HepG2 (cell line): ENCODE data around the gene EPB41L5. TPM values are rescaled to one million over a fixed set of nuclear protein-coding genes. Genes with fewer than 3 reads are reported as not detected.
A peak's percentile ranks its signal among the peaks of the same experiment; 100 is the strongest.

ENCODE experiments used
- CBX5 ChIP-seq: sonication (generic); formaldehyde crosslinking; IDR thresholded peaks from 2 replicates; pipeline ENCODE4 v1.4.0; 2020; ENCODE audit warnings: missing genetic modification reagents, borderline replicate concordance
- EEA1 ChIP-seq: sonication (generic); formaldehyde crosslinking; IDR thresholded peaks from 2 replicates; pipeline ENCODE4 v1.5.1; 2020; ENCODE audit warnings: mild to moderate bottlenecking, missing genetic modification reagents, borderline replicate concordance
- HNRNPH1 ChIP-seq: fragments of 200-400 bp; formaldehyde crosslinking; optimal IDR thresholded peaks from 2 replicates; pipeline ENCODE3; 2017; ENCODE audit warnings: mild to moderate bottlenecking, low read depth, low read length
- MATR3 ChIP-seq: sonication (generic); formaldehyde crosslinking; IDR thresholded peaks from 2 replicates; pipeline ENCODE4 v1.4.0; 2020; ENCODE audit warnings: missing genetic modification reagents
- SRY ChIP-seq: sonication (generic); formaldehyde crosslinking; IDR thresholded peaks from 2 replicates; pipeline ENCODE4 v1.8.0; 2022; ENCODE audit warnings: mild to moderate bottlenecking, missing genetic modification reagents
- XBP1 ChIP-seq: sonication (generic); formaldehyde crosslinking; IDR thresholded peaks from 2 replicates; pipeline ENCODE4 v1.5.0; 2020; ENCODE audit warnings: missing genetic modification reagents
- ZNF543 ChIP-seq: sonication (generic); formaldehyde crosslinking; IDR thresholded peaks from 2 replicates; pipeline ENCODE4 v1.4.0; 2020; ENCODE audit warnings: mild to moderate bottlenecking, missing genetic modification reagents
- ZNF550 ChIP-seq: sonication (generic); formaldehyde crosslinking; IDR thresholded peaks from 2 replicates; pipeline ENCODE4 v1.4.0; 2020; ENCODE audit warnings: mild to moderate bottlenecking, missing genetic modification reagents, borderline replicate concordance
- polyA plus RNA-seq, 8 experiments: library from polyadenylated mRNA; depleted of rRNA in 3 of 8; stranded (reverse) in 7 of 8; unstranded in 1 of 8; fragments of >200 nt; fragmentation: Illumina TruSeq in 4 of 8; extraction: Trizol in 4 of 8; gene quantifications; 2 replicates each; pipeline versions ENCODE4 v1.2.1 to v1.2.3, GENCODE V29; 2011 to 2016; ENCODE audit warnings: low read depth in 4 of 8, missing spikeins in 1 of 8, mixed read lengths in 1 of 8; ENCODE audit not compliant: insufficient read depth in 1 of 8
- total RNA-seq, 5 experiments: library from RNA; depleted of rRNA; stranded (reverse); fragments of >200 nt; fragmentation: Illumina TruSeq; extraction: Trizol; gene quantifications; 2 replicates each; pipeline ENCODE4 v1.2.3, GENCODE V29; 2016; ENCODE audit warnings: low read depth in 1 of 5
- TF ChIP-seq, protein P1 (sequence below): sonication (generic); formaldehyde crosslinking; IDR thresholded peaks from 2 replicates; pipeline ENCODE4 v1.4.0; 2020; ENCODE audit warnings: mild to moderate bottlenecking, missing genetic modification reagents
- TF ChIP-seq, protein P2 (sequence below): sonication (generic); formaldehyde crosslinking; IDR thresholded peaks from 2 replicates; pipeline ENCODE4 v1.4.0; 2020; ENCODE audit warnings: mild to moderate bottlenecking, missing genetic modification reagents
- TF ChIP-seq, protein P3 (sequence below): sonication (generic); formaldehyde crosslinking; IDR thresholded peaks from 2 replicates; pipeline ENCODE4 v1.5.0; 2020; ENCODE audit warnings: missing genetic modification reagents, mild to moderate bottlenecking, borderline replicate concordance
- TF ChIP-seq, protein P4 (sequence below): IDR thresholded peaks from 2 replicates; pipeline ENCODE4 v1.6.1; 2016; ENCODE audit warnings: low read depth
- TF ChIP-seq, protein P5 (sequence below): sonication (generic); formaldehyde crosslinking; IDR thresholded peaks from 2 replicates; pipeline ENCODE4 v1.5.1; 2020; ENCODE audit warnings: mild to moderate bottlenecking, moderate library complexity, missing genetic modification reagents
- TF ChIP-seq, protein P6 (sequence below): sonication (generic); formaldehyde crosslinking; IDR thresholded peaks from 2 replicates; pipeline ENCODE4 v1.8.1; 2022; ENCODE audit warnings: mild to moderate bottlenecking, missing genetic modification reagents

The EPB41L5 gene
- total and polyA plus RNA-seq, 2 of the 13 experiments (the other 11 are each of a cell fraction or from before 2014, with no cell fraction given): 40.5 to 47.5 TPM

DNA sequence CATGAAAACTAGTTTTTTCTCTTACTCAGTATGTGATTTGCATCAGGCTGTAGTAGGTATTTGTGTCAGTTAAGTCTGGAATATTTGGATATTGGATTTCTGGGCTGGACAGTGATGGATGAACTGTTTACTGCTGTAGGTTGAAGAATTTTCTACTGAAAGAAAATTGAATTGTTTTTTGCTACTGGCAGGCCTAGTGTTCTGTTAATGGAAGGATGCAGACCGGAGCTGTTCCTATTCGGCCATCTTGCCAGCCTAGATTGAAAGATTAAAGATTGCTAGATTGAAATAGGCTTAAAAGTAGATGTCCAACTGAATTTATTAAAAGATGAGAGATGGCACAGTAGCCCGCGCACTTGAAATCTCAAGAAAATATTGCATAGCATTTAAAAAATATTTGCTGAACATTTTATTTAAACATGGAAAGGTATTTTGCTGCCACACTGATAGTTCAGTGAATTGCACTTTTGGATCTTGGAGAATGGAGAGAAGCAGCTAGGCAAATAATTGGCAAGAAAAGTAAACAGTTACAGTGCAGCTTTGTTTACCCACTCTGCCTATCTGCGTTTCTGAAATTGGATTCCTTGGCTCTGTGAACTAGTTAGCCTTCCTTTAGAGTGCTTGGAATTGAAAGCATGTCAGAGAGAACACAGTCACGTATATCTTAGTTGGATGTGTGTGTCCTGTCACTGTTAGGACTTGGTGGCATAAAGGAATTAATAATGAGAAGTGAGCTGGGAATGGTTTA lies 54.1 kb downstream of the EPB41L5 start (continued):
- TF ChIP-seq, protein P1, sequence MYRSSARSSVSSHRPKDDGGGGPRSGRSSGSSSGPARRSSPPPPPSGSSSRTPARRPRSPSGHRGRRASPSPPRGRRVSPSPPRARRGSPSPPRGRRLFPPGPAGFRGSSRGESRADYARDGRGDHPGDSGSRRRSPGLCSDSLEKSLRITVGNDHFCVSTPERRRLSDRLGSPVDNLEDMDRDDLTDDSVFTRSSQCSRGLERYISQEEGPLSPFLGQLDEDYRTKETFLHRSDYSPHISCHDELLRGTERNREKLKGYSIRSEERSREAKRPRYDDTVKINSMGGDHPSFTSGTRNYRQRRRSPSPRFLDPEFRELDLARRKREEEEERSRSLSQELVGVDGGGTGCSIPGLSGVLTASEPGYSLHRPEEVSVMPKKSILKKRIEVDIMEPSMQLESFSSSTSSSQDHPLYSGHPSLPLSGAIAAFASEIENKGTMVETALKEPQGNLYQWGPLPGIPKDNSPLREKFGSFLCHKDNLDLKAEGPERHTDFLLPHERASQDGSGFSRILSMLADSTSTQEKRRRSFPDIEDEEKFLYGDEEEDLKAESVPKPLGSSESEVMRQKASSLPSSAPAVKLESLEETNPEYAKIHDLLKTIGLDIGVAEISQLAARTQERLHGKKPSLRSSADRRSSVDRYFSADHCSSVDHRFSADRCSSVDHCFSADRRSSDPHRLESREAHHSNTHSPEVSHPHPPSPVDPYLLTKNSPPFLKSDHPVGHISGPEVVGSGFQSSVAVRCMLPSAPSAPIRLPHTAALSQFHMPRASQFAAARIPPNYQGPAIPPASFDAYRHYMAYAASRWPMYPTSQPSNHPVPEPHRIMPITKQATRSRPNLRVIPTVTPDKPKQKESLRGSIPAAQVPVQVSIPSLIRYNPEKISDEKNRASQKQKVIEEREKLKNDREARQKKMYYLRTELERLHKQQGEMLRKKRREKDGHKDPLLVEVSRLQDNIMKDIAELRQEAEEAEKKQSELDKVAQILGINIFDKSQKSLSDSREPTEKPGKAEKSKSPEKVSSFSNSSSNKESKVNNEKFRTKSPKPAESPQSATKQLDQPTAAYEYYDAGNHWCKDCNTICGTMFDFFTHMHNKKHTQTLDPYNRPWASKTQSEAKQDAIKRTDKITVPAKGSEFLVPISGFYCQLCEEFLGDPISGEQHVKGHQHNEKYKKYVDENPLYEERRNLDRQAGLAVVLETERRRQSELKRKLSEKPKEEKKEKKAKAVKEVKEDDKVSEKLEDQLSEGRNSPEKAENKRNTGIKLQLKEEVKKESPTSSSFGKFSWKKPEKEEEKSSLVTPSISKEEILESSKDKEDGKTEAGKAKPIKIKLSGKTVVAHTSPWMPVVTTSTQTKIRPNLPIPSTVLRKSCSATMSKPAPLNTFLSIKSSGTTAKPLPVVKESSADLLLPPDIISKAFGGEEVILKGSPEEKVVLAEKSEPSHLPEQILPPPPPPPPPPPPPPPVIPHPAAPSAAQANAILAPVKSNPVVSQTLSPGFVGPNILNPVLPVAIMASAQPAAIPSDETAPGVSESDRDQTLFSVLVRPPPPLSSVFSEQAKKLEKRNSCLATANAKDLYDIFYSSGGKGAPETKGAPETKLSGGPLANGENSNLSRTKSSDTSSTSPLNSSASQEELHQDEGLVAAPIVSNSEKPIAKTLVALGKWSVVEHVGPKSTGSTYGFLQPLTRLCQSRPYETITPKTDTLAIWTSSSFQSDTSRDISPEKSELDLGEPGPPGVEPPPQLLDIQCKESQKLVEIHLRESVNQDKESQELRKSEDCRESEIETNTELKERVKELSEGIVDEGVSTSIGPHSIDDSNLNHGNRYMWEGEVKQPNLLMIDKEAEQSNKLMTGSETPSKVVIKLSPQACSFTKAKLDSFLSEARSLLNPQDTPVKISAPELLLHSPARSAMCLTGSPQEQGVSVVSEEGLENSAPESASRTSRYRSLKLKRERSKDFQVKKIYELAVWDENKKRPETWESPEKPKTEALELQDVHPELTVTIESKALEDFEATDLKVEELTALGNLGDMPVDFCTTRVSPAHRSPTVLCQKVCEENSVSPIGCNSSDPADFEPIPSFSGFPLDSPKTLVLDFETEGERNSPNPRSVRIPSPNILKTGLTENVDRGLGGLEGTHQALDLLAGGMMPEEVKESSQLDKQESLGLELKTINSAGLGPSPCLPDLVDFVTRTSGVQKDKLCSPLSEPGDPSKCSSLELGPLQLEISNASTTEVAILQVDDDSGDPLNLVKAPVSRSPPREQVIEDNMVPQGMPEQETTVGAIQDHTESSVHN (CRISPR knock-in tag): no peak
- TF ChIP-seq, protein P2, sequence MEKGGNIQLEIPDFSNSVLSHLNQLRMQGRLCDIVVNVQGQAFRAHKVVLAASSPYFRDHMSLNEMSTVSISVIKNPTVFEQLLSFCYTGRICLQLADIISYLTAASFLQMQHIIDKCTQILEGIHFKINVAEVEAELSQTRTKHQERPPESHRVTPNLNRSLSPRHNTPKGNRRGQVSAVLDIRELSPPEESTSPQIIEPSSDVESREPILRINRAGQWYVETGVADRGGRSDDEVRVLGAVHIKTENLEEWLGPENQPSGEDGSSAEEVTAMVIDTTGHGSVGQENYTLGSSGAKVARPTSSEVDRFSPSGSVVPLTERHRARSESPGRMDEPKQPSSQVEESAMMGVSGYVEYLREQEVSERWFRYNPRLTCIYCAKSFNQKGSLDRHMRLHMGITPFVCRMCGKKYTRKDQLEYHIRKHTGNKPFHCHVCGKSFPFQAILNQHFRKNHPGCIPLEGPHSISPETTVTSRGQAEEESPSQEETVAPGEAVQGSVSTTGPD (CRISPR knock-in tag): peak; percentile 99
- TF ChIP-seq CBX5 (CRISPR knock-in tag) (peak; percentile 45; the same call in 1 of the 2 replicates), MATR3 (CRISPR knock-in tag) (no peak), XBP1 (CRISPR knock-in tag) (no peak), ZNF543 (CRISPR knock-in tag) (no peak; the same call in 1 of the 2 replicates), ZNF550 (CRISPR knock-in tag) (no peak), HNRNPH1 (no peak), EEA1 (CRISPR knock-in tag) (no peak), SRY (CRISPR knock-in tag) (no peak)
- TF ChIP-seq, protein P3, sequence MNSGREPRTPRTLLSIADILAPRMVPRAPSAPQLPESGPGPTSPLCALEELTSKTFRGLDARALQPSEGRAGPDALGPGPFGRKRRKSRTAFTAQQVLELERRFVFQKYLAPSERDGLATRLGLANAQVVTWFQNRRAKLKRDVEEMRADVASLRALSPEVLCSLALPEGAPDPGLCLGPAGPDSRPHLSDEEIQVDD (CRISPR knock-in tag): no peak
- TF ChIP-seq, protein P4, sequence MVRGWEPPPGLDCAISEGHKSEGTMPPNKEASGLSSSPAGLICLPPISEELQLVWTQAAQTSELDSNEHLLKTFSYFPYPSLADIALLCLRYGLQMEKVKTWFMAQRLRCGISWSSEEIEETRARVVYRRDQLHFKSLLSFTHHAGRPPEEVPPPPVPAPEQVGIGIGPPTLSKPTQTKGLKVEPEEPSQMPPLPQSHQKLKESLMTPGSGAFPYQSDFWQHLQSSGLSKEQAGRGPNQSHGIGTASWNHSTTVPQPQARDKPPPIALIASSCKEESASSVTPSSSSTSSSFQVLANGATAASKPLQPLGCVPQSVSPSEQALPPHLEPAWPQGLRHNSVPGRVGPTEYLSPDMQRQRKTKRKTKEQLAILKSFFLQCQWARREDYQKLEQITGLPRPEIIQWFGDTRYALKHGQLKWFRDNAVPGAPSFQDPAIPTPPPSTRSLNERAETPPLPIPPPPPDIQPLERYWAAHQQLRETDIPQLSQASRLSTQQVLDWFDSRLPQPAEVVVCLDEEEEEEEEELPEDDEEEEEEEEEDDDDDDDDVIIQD (CRISPR knock-in tag): peak; percentile 99
- TF ChIP-seq, protein P5, sequence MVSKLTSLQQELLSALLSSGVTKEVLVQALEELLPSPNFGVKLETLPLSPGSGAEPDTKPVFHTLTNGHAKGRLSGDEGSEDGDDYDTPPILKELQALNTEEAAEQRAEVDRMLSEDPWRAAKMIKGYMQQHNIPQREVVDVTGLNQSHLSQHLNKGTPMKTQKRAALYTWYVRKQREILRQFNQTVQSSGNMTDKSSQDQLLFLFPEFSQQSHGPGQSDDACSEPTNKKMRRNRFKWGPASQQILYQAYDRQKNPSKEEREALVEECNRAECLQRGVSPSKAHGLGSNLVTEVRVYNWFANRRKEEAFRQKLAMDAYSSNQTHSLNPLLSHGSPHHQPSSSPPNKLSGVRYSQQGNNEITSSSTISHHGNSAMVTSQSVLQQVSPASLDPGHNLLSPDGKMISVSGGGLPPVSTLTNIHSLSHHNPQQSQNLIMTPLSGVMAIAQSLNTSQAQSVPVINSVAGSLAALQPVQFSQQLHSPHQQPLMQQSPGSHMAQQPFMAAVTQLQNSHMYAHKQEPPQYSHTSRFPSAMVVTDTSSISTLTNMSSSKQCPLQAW (CRISPR knock-in tag): peak; percentile 80
- TF ChIP-seq, protein P6, sequence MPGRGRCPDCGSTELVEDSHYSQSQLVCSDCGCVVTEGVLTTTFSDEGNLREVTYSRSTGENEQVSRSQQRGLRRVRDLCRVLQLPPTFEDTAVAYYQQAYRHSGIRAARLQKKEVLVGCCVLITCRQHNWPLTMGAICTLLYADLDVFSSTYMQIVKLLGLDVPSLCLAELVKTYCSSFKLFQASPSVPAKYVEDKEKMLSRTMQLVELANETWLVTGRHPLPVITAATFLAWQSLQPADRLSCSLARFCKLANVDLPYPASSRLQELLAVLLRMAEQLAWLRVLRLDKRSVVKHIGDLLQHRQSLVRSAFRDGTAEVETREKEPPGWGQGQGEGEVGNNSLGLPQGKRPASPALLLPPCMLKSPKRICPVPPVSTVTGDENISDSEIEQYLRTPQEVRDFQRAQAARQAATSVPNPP (CRISPR knock-in tag): peak; percentile 86
